Inflammatory macrophage treated with lipopolysaccharide for 4 hours (primary cell): ENCODE results near the gene RIMS1.
A peak's percentile ranks its signal among the peaks of the same experiment; 100 is the strongest.
"Not testable (repeated sequence)": the region's sequence is repeated elsewhere in the genome, so short reads cannot be mapped to it uniquely, and the experiment has no call there.

Experiments
- DNase-seq: peaks from one replicate; pipeline ENCODE4 v3.0.0-alpha.2; 2020

Gene RIMS1

DNA sequence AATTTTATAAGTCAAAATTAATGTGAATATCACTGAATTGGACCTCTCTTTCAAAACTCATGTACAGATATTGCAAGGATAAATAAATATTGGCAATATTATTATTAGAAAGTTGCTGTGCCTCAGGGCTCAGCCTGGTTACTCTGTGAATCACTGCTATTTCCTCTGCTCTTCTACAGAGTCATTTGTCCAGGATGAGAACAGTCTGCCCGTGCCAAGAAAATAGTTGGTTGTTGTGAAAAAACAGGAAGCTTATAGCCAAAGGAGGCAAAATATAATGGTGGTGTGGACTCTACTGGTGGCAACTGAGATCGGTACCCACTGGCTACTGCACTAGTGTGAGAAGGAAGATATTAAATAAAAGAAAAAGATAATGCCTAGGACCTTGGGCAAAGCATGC, 93.6 kb downstream of the RIMS1 start:
- no peak for DNase-seq

DNA sequence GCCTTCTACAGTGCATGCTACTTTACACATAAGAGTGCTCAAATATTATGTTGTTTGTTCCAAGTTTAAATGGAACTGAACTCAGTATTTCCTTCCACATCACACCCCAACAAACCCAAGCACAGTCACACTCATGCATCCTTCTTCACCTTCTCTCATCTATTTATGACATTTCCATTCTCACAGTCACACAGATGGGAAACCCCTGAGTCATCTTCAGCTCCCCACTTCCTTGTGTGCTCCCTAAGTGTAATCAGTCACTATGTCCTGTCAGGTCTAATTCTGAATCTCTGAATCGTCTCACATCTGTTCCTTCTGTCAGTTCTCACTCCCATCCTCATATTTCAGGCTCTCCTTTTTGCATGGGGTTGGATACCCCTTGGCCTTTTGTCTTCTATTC, 96.0 kb downstream of the RIMS1 start:
- DNase-seq: no peak

DNA sequence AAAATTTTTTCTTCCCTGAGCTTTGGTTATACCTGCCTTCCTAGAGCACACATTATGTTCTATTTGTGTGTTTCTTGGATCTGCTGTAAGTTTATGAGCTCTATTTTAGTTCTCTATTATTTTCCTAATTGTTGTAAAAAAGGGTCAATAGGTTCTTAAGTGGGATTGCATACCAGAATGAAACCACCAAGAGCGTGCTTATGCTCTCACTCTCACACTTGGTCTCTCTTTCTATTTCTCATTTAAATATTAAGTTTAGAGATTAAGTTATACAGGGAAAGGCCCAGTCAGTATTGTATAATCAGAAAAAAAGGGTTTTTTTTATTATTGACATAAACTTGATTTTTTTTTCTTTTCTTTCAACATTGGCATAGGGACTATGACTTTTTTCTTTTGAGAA, 96.8 kb downstream of the RIMS1 start:
- DNase-seq: no peak

DNA sequence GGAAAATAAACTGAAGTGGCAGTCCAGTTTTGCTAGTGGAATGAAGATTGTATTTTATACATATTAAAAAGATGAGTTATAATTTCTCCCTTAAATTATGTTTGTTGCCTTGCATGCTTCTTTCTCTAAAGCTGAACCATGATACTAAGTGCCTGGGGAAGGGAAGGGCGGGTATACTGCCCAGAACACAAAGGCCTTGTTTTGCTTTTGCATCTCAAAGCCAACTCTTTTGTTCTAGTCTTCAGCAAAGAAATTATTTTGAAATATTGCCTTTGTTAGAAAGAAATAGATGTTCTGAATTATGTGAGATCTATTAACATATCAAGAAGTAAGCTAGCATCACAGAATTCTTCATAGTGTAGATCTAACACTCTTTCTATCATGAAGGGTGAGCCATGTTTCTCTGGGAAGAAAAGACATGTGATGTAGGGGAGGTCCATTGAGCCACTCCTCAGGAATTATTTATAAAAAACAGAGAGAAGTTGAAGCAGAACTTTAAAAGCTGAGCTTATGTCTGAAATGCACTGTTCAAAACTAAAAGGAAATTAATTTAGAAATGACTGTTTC, 108.4 kb downstream of the RIMS1 start:
- DNase-seq: no peak

DNA sequence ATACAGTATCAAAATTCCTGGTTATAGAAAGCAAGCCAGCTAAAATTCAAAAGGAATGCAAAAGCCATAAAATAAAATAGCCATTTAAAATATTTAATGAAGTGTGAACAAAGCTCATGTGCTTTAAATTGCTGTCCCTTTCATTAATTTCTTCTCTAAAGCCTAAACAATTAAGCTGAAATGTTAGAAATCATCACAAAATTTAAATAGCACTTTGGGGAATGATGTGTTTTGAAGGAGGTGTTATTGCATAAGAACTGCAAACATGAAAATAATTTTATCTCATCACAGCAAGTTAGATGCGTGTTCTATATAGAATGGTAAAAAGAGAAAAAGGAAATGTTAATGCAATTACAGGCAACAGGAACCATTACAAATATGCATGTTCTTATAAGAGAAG, 111.0 kb downstream of the RIMS1 start:
- no peak for DNase-seq

DNA sequence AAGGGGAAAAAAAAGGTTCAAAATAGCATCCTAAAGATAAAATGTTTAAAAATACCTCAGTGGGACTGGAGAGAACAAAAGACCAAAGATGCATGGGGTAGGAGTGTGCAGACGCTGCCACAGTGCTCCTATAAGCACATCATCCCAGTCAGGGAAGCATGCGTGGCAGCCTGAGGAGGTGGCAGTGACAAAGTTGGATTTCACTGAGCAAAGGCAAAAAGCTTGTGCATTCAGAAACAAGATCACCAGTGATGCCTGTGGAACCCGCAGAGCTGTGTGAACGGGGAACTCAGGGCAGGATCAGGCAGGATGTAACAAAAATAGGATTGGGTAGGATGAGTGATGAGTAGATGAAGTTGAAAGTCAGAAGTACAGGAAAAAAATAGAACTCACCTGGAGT, 116.1 kb downstream of the RIMS1 start:
- no peak for DNase-seq

DNA sequence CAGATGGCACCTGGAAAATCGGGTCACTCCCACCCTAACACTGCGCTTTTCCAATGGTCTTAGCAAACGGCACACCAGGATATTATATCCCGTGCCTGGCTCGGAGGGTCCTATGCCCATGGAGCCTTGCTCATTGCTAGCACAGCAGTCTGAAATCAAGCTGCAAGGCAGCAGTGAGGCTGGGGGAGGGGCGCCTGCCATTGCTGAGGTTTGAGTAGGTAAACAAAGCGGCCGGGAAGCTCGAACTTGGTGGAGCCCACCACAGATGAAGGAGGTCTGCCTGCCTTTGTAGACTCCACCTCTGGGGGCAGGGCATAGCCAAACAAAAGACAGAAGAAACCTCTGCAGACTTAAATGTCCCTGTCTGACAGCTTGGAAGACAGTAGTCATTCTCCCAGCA, 120.2 kb downstream of the RIMS1 start:
- DNase-seq: not testable (repeated sequence)

DNA sequence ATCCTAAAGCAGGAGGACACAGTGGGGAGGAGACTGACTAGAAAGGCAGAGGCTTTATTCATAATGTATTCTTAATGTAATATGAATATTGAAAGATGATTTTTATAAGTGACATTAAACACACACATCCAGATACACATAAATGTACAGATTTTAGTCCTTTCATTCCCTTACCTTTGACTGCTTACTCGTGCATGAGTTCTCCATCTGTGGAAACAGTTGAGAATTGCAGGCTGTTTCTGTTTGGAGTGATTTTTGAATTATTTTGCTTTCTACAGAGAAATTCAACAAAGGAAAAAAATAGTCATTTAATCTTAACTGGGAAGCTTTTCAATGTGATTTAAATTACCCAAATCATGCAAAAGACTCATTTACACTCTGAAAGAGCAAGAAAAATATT, 136.5 kb downstream of the RIMS1 start:
- no peak for DNase-seq

DNA sequence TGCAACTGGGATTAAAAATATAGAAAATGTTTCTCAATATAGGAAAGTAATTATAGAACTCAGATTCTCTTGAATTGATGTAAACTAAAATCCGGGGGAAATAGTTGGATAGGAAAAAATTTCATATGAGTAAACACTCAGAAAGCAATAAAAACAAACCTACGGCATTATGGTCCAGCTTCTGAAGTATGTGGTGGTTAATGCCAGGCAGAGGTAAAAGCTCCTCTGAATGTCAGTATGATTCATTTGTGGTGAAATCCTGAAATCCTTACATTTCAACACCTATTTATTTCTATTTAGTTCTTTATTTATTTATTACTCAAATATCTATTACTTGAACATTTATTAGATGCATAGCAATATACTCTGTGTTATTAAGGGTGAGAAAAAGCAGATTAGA, 145.1 kb downstream of the RIMS1 start:
- DNase-seq: no peak

DNA sequence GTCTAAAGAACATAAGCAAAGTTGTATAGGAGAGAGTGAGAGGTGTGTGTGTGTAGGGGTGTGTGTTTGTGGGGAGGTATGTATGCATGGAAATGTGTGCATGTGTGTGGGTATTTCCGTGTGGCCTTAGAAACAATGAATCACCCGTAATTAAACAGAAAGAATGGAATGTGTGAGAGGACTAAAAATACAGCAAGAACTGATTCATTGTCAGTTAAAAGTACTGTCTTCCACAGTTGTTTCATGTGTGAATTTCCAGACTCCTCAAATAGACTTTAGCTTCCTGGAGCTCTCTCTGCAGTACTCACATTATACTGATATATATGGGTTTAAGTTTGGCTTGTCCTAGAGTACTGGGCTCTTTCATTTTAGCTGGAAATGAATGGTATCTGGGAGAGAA, 145.7 kb downstream of the RIMS1 start:
- no peak for DNase-seq

DNA sequence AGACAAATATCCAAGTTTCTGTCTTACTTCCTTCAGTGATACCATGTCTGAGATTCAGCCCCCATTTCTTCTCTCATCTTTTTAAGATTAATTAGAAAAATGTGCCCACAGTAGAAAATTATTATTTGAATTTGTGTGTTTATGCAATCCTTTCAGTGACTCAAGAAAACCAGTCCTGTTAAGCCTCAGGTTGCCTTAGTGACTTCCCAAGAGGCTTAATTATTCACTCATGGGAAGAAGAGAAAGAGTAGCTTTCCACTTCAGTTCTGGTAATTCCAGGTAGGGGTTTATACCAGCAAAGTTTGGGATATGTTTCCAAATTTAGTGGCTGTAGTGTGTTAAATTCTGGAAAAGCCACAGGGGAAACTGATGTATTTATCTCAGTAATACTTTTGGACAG, 149.1 kb downstream of the RIMS1 start:
- DNase-seq: no peak

DNA sequence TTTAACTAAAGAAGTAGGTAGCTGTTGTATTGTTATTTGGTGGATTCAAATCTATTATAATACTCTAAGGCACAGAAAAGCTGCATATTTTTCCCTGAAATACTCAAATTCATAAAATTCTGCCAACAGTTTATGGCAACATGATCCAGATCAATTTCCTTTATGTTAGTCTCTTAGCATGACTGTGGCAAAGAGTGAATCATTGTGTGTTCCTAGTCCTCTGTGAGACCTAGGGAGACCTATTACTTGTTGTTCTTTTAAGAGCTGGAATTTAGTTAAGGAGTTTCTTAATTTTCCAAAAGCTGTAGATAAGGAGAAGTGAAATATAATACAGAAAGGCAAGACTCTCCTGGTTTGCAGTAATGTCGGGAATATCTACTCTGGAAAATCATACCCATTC, 149.6 kb downstream of the RIMS1 start:
- no peak for DNase-seq

DNA sequence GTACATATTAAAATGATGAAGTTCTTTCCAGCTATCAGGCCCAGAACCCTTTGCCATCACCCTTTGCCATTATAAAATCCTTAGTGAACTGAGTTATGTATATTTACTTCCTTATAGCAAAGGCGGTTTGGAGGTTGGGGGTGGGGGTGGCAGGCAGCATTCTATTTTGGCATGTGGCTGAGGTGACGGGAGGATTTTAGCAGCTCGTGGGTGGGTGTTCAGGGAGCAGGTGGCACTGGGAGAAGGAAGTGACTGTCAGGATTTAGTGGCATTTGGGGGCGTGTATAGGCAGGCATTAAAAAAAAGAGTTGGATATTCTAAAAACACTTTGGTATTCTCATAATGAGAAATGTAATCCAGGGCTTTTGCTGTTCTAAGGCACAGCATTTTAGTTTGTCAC, 150.7 kb downstream of the RIMS1 start:
- no peak for DNase-seq

DNA sequence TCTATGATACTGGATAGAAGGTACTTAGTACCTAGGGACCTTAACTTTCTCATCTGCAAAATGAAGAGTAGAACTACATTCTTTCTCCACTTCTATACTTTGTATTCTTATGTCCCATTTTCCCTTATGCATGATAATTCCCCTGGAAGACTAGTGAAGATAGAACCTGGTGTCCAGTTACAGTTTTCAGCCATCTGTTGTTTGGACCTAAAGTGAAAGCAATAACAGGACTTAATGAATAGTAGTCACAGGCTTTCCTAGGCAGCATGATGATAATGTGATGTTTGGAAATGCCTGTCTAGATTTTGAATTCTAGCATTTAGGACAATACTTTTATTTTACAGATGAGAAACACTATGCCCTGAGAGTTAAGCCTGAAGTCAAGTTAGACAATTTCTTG, 153.8 kb downstream of the RIMS1 start:
- DNase-seq: no peak

DNA sequence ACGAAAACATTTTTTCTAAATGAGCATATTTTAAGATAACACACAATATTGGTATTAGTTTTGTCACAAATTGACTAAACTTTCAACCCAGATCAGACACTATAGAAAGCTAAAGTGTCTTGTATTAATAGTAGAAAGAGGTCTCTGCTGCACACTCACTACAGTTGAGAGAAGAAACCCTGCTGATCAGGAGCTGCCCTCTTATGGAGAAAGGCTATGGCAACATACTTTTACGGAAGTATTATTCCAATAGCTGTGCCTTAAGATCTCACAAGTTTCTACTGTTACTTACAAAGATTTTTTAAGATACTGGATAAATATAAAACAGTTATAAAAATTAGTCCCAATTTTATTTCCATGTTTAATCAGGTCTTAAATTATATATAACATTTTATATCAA, 155.7 kb downstream of the RIMS1 start:
- DNase-seq: no peak

DNA sequence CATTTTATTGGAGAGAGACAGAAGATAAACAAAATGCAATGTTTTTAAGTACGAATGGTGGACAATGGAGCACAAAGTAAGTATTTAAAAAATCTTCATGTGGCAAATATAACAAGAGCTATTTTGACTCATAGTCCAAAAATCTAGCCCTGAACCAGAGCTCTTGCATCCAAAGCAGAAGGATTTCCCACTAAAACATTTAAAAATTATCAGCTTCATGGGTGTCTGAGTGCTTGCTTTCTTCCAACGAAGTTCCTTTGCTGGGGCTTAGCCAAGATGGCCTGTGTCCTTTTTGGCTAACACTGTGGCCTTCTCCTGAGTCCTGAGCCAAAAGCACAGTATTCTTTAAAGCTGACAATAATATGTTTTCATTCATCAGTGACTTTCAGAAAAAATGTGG, 161.7 kb downstream of the RIMS1 start:
- DNase-seq: no peak

DNA sequence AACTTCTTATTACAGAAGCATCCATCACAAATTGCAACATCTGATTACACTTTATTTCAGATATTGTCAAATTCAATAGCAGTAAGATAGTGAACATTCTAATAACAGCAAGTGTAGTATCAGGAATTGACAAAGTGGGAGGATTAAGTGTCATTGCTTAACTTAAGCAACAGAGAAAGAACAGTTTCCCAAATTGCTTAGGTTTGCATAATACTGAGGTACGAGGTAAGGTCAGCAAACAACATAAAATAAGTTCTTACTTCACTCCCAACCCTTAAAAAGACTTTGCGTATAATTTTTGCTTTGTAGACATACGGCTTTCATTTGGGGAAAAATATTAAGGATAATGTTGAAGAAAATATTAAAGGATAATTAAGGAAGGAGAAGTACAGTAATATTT, 163.0 kb downstream of the RIMS1 start:
- DNase-seq: no peak

DNA sequence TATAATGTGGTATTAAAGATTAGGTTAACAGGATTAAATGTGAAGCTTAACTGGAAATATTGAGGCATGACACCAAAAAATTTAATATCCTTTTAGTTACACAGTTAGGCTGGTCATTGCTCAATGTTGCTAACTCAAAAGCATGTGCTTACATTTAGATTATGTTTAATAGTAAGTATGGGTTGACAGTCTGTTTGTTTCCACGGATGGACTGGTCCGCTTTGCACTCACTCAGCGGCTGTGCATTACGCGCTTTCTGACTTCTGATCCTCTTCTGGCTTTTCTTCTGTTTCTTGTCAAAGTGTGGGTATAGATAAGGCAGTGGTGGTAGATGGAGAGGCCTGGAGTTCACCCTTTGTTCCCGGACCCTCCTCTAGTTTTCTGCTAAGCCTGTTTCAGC, 174.9 kb downstream of the RIMS1 start:
- no peak for DNase-seq

DNA sequence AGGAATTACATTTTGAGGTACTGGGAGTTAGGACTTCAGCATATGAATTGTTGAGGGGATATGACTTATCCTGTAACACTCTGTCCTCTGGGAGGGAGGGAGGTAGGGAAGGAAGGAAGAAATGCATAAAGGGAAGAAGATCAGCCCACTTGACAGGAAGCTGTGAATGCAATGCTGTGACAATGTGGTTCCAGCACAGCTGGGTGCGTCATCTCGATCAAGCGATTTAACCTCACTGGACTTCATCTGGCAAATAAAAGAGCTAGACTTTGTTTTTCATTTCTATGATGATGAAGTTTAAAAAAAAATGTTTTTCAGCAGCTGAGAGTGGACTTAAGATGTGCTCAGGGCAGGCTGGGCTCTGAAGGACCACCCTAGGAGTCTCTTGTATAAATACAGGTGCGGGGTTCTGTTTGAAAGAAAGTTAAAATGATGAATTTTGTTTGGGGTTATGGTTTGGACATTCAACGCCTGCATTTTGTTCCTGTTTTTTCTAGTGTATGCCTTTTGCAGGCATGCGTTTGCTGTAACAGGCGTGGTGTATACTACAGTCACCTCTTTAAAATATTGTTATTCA, 178.1 kb downstream of the RIMS1 start:
- DNase-seq: no peak

DNA sequence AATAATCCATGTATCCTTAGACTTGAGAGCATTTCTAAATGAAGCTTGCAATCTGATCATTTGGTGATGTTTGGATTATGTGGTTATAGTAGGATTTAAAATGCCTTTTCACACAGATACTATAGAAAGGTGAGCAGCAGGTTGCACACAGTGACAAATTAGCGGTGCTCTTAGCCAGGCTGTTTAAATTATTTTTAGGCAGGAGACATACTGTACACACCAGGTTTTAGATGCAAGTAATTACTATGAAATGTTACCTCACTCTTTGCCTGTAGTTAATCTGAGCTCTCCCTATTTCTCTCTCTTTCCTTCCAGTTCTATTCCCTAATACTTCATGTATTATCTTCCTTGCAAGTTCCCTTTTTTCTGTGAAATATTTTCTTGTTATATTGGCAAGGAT, 191.7 kb downstream of the RIMS1 start:
- no peak for DNase-seq

DNA sequence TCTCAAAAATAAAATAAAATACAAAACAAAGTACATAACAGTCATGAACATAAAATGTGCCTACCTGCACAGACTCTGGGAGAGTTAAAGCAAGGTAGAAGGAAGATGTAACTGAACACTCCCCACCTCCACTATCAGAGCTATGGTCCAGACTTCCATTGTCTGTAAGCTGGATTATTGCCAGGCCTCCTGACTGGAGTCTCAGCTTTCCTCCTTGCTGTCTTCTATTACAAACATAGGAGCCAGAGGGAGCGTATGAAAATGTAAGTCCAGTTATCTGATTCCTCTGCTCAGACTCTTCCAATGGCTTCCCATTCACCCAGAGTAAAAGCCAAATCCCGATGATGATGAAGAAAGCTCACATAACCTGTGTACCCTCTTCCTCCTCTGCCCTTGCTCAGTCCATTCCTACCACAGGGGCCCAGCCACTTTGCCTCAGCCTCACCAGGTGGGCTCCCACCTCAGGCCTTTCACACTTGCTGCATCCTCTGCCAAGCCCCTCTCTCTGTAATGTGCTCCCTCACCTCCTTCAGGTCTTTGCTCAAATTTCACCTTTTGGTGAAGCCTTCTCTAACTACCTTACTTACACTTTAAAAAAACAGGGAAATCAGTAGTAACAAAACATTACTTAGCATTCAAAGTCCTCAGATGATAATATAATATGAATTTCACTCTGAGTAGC, 194.1 kb downstream of the RIMS1 start:
- no peak for DNase-seq

DNA sequence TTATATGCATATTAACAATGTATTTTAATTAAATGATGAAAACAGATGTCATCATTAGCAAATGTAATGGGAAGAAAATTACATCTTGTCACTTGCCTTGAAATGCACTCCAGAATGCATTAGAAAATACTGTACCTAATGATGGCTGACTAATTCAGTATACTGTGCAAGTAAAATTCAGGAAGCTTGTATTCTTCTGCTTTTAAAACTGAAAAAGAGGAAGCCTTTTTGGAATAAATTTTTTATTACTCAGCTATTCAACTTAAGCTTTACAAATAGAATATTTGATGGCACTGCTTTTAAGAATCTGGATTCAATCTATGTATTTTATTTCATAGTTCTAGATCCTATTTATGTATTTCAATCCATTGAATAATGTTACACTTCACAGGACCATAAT, 195.5 kb downstream of the RIMS1 start:
- peak; percentile 38 for DNase-seq

DNA sequence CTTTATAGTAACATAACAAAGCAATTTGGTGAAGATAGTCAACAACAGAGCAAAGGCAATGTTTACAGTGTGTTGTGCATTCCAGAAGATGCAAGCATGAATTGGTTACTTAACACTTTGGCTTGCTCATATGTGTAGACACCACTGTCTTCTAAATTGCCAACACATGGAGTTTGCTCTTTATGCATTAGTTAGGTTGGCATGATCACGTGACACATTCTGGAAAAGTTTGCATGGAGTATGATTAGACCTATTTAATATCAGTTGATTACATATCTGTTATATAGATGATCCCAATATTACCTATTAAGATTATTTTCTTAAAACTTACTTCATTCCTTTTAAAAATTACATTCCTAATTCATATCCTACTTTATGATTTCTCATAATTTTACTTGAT, 197.6 kb downstream of the RIMS1 start:
- DNase-seq: no peak

DNA sequence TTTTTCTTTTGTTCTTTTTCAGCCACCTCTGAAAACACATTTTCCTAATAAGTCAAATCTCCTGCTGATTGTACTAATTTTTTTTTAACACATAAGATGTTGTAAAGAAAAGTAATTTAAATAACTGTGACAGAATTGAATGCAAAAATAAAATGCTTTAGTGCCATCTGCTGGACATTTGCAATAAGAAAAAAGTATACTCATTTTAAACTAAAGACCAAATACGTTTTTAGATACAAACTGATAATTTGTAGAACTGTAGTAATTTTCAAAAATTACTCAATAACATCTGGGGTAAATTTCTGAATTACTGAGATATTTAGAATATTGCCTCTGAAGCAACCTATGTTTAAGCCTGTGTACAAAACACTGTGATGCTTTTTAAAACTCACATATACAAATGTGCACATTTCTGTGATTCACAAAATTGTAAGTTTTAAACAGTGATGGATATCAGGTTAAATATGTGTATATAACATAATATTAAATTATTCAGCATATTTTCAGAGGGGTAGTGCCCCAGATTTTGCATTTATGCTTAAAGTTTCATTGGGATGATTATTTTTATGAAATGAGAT, 198.7 kb downstream of the RIMS1 start:
- peak; percentile 21 for DNase-seq

DNA sequence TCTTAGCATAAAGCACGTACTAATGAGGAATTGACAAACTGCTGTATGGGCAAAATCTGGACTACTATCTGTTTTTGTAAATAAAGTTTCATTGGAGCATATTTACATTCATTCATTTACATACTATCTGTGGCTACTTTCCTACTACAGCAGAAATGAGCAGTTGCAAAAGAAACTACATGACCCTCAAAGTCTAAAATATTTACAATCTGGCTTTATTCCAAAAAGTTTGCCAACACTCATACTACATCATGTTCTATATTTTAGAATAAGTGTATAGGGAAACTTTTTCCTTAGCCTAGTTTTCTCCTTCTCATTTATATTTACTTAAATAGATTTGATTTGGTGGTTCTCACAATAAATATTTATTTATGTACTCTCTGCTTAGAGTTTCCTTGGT, 208.2 kb downstream of the RIMS1 start:
- DNase-seq: no peak
